Ishikawa (cell line): ENCODE data around the gene CEP63.

Experiments
- CEBPB ChIP-seq: IDR thresholded peaks from 2 replicates; pipeline ENCODE4 v1.6.1; 2012
- CREB1 ChIP-seq: IDR thresholded peaks from 2 replicates; pipeline ENCODE4 v1.6.1; 2012; ENCODE audit warnings: low read depth
- EGR1 ChIP-seq: IDR thresholded peaks from 2 replicates; pipeline ENCODE4 v1.6.1; 2012
- EP300 ChIP-seq: IDR thresholded peaks from 2 replicates; pipeline ENCODE4 v1.6.1; 2012; ENCODE audit warnings: borderline replicate concordance
- FOXM1 ChIP-seq: IDR thresholded peaks from 2 replicates; pipeline ENCODE4 v1.6.1; 2012; ENCODE audit warnings: low read depth, borderline replicate concordance
- NFIC ChIP-seq: IDR thresholded peaks from 2 replicates; pipeline ENCODE4 v1.6.1; 2012
- RAD21 ChIP-seq: IDR thresholded peaks from 2 replicates; pipeline ENCODE4 v1.6.1; 2012; ENCODE audit warnings: low read depth
- TAF1 ChIP-seq: IDR thresholded peaks from 2 replicates; pipeline ENCODE4 v1.6.1; 2012; ENCODE audit warnings: low read depth, mild to moderate bottlenecking
- TCF12 ChIP-seq: IDR thresholded peaks from 2 replicates; pipeline ENCODE4 v1.6.1; 2012; ENCODE audit warnings: low read depth
- TEAD4 ChIP-seq: IDR thresholded peaks from 2 replicates; pipeline ENCODE4 v1.6.1; 2012
- YY1 ChIP-seq: IDR thresholded peaks from 2 replicates; pipeline ENCODE4 v1.6.1; 2012; ENCODE audit warnings: low read depth
- ZBTB7A ChIP-seq: IDR thresholded peaks from 2 replicates; pipeline ENCODE4 v1.6.1; 2012; ENCODE audit warnings: low read depth
- TF ChIP-seq, protein P1 (sequence below): IDR thresholded peaks from 2 replicates; pipeline ENCODE4 v1.6.1; 2012
- TF ChIP-seq, protein P2 (sequence below): IDR thresholded peaks from 2 replicates; pipeline ENCODE4 v1.6.1; 2012; ENCODE audit warnings: low read depth, mild to moderate bottlenecking
- TF ChIP-seq, protein P3 (sequence below): IDR thresholded peaks from 2 replicates; pipeline ENCODE4 v1.6.1; 2012

The CEP63 gene

DNA sequence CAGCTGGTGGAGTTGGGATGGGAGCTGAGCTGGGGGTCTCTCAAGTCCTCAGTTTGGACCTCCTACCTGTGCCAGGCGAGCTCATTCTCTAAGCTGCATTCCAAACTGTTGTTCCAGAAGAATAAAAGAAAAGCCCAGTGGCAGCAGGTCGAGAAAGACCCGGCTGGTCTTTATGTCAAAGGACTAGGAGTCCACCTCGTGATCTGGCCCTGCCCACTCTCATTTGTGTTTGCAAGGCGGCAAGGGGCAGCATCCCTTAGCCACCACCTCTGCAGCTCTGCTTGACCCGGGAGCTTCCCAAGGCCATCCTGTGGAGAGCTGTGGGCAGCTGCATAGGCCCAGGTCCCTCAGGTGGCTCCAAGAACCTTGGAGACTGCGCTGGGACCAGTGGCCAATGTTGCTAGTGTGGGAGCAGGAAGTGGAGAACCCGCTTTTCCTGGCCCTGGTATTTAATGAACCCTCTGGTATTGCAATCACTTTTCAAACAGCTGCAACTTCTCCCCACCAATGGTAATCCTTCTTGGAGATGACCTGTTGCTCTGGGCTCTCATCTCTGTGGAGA lies 134.1 kb downstream of the CEP63 start:
- no peak for TF ChIP-seq CEBPB
- no peak for TF ChIP-seq NFIC
- TF ChIP-seq TAF1, result no peak
- TF ChIP-seq EGR1, result no peak
- TF ChIP-seq, protein P1, sequence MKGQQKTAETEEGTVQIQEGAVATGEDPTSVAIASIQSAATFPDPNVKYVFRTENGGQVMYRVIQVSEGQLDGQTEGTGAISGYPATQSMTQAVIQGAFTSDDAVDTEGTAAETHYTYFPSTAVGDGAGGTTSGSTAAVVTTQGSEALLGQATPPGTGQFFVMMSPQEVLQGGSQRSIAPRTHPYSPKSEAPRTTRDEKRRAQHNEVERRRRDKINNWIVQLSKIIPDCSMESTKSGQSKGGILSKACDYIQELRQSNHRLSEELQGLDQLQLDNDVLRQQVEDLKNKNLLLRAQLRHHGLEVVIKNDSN, result no peak
- no peak for TF ChIP-seq ZBTB7A
- TF ChIP-seq, protein P2, sequence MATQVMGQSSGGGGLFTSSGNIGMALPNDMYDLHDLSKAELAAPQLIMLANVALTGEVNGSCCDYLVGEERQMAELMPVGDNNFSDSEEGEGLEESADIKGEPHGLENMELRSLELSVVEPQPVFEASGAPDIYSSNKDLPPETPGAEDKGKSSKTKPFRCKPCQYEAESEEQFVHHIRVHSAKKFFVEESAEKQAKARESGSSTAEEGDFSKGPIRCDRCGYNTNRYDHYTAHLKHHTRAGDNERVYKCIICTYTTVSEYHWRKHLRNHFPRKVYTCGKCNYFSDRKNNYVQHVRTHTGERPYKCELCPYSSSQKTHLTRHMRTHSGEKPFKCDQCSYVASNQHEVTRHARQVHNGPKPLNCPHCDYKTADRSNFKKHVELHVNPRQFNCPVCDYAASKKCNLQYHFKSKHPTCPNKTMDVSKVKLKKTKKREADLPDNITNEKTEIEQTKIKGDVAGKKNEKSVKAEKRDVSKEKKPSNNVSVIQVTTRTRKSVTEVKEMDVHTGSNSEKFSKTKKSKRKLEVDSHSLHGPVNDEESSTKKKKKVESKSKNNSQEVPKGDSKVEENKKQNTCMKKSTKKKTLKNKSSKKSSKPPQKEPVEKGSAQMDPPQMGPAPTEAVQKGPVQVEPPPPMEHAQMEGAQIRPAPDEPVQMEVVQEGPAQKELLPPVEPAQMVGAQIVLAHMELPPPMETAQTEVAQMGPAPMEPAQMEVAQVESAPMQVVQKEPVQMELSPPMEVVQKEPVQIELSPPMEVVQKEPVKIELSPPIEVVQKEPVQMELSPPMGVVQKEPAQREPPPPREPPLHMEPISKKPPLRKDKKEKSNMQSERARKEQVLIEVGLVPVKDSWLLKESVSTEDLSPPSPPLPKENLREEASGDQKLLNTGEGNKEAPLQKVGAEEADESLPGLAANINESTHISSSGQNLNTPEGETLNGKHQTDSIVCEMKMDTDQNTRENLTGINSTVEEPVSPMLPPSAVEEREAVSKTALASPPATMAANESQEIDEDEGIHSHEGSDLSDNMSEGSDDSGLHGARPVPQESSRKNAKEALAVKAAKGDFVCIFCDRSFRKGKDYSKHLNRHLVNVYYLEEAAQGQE, result no peak
- no peak for TF ChIP-seq FOXM1
- TF ChIP-seq RAD21, result no peak
- TF ChIP-seq, protein P3, sequence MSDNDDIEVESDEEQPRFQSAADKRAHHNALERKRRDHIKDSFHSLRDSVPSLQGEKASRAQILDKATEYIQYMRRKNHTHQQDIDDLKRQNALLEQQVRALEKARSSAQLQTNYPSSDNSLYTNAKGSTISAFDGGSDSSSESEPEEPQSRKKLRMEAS, result no peak
- TF ChIP-seq TCF12, result no peak
- TF ChIP-seq CREB1, result no peak
- no peak for TF ChIP-seq YY1
- no peak for TF ChIP-seq EP300
- TF ChIP-seq TEAD4, result no peak

DNA sequence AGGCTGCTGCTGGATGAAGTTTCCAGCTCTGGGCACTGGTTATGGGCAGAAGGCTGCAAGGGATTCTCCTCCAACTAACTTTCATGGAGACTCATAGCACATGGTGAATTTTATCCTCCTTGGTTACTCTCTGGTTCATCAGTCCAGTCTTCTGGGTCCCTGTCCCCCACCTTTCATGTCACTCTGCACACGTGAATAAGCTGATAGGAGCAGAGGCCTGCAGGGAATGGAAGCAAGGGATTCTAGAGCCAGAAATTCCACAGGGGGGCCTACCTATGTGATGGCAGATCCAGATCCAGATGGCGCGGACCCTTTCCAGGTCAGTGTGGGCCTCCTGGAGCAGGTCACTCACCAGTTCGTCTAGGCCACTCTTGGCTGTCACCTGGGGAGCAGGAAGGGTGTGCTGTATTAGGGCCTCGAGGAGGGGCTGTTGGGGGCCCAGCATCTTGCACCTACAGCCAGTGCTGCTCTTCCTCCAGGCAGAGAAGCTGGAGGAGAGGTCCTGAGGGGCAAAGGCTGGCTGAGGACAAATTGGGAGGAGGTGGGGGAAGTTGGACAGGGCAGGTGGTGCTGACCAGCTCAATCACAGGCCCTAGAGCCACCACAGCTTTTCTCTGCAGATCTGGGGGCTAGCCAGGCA lies 134.7 kb downstream of the CEP63 start:
- TF ChIP-seq TCF12, result no peak
- TF ChIP-seq RAD21, result no peak
- no peak for TF ChIP-seq NFIC
- no peak for TF ChIP-seq EGR1
- TF ChIP-seq, protein P2, result no peak
- TF ChIP-seq EP300, result no peak
- TF ChIP-seq TAF1, result no peak
- TF ChIP-seq TEAD4, result no peak

DNA sequence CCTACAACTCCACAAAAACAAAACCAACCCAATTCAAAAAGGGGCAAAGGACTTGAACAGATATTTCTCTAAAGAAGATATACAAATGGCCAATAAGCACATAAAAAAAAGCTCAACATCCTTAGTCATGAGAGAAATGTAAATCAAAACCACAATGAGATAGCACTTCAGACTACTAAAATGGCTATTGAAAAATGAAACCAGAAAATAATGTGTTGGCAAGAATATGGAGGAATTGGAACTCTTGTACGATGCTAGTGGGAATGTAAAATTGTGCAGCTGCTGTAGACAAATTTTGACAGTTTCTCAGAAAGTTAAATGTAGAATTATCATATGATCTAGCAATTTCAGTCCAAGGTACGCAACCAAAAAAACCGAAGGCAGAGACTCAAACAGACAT lies 136.0 kb downstream of the CEP63 start:
- TF ChIP-seq CEBPB (no peak), RAD21 (no peak), FOXM1 (no peak), YY1 (no peak), NFIC (no peak), ZBTB7A (no peak), TAF1 (no peak), TCF12 (no peak), EGR1 (no peak), EP300 (no peak), TEAD4 (no peak), CREB1 (no peak)
- TF ChIP-seq, protein P2, result no peak
- TF ChIP-seq, protein P1, result no peak
- TF ChIP-seq, protein P3, result no peak

DNA sequence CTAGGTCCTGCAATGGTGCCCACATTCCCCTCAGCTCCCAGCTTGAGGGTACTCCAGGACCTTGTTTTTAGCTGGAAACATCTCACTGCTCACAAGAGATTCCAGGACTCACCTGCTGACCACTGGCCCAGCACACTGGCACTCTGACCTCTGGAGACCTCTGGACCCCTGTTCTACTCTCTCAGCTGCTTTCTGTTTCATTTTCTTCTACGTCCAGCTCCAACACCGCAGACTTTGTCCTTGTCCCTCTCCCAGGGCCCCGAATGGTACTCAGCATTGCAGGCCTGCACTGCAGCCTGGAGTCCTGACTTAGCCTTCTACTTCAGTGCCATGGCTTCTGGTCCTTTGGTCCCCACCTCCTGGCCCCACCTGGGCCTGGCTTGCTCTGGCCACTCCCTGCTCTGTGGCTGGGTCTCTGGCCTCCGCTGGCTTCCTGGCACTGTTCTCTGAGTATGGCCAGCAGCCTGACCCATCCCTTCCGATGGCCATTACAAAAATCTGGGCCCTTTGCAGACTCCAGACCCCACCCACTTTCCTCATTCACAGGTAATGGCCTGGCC lies 137.0 kb downstream of the CEP63 start:
- TF ChIP-seq TCF12 (no peak), NFIC (no peak), YY1 (no peak), FOXM1 (no peak), EGR1 (no peak), EP300 (no peak), CEBPB (no peak), TAF1 (no peak), TEAD4 (no peak), CREB1 (no peak), ZBTB7A (no peak)
- TF ChIP-seq, protein P3, result no peak
- TF ChIP-seq, protein P1, result no peak
